Esophagus muscularis mucosa (tissue), 2 donors: Measurements from ENCODE around the gene MBNL3.

Experiments
- POLR2A ChIP-seq: fragments of 450-650 bp; IDR thresholded peaks from one replicate; pipeline ENCODE4 v1.6.1; 2017; ENCODE audit warnings: antibody characterized with exemption, moderate library complexity, mild to moderate bottlenecking, low read depth
- POLR2AphosphoS5 ChIP-seq, 2 donors: sonication (generic); formaldehyde crosslinking; IDR thresholded peaks; one replicate each; pipeline ENCODE4 v1.6.1; 2017; ENCODE audit warnings: antibody characterized with exemption in 2 of 2

DNA sequence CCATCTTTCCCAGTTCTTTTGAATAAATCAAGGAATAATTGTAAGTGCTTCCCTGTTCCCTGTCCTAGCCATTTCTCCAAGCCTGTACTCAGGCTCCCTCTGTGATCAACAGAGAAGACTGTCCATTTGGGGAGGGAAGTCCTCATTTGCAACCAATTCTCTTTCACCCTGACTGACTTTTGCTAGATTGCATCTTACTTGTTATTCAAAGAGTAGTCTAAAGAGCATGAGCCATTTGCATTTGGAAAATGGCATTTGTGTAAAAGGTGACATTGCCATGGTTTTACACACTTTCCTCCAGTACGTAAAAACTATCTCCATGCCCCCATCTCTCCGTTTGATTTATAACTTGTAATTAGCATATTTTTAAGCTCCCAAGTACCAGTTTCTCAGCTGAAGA lies 110.6 kb downstream of the MBNL3 start:
- TF ChIP-seq POLR2AphosphoS5 (IDR thresholded peaks at IDR 0.05) (no peak), POLR2A (no peak)
